ENCODE measurements around the gene SRSF1.
A peak's percentile ranks its signal among the peaks of the same experiment; 100 is the strongest.

Gene SRSF1
- total RNA-seq, result 51.5 to 87.0 (median 61.0) reads per million in 3 donors

GRCh38 chr17:58006924-58007780 lies at the start of gene SRSF1:
Gene SRSF1 (minus strand): TSS chr17:58007246. CDS start chr17:58007137, 109 bp downstream.
- DNase-seq, result peak; percentile 94 to 96 (median 95)
- no peaks in the 10 kb centered on the region for H3K27me3 ChIP-seq (replicated peaks; ENCODE audit: control insufficient read depth, insufficient read depth, low read length, poor library complexity, severe bottlenecking)
- peak within 1 kb of the TSS; percentile 99 for H3K4me3 ChIP-seq (ENCODE audit: insufficient read depth, low read depth, low read length, poor library complexity, severe bottlenecking)
- peaks cover 23% of the 10 kb centered on the region for H3K4me1 ChIP-seq (ENCODE audit: control insufficient read depth, insufficient read depth, low read length, poor library complexity, severe bottlenecking)
- no peaks in the 10 kb centered on the region for H3K9me3 ChIP-seq (ENCODE audit: control insufficient read depth, low read length)
- H3K27ac ChIP-seq (ENCODE audit: insufficient read depth, low read length, poor library complexity, severe bottlenecking), result peak within 1 kb of the TSS; percentile 98
- H3K36me3 ChIP-seq (ENCODE audit: control insufficient read depth, insufficient read depth, low read length), result peaks cover 37% of the 10 kb centered on the region

GRCh38 chr17:58056476-58056875 lies 49.4 kb upstream of the SRSF1 start:
- Histone ChIP-seq H3K36me3 (ENCODE audit: control insufficient read depth, insufficient read depth, low read length) (no peaks in the 10 kb centered on the region), H3K27ac (ENCODE audit: insufficient read depth, low read length, poor library complexity, severe bottlenecking) (no peak overlapping the region), H3K27me3 (replicated peaks; ENCODE audit: control insufficient read depth, insufficient read depth, low read length, poor library complexity, severe bottlenecking) (no peaks in the 10 kb centered on the region), H3K4me3 (ENCODE audit: insufficient read depth, low read depth, low read length, poor library complexity, severe bottlenecking) (no peak overlapping the region), H3K9me3 (ENCODE audit: control insufficient read depth, low read length) (no peaks in the 10 kb centered on the region), H3K4me1 (ENCODE audit: control insufficient read depth, insufficient read depth, low read length, poor library complexity, severe bottlenecking) (no peaks in the 10 kb centered on the region)
- no peak for DNase-seq

GRCh38 chr17:58054641-58055040 lies 47.6 kb upstream of the SRSF1 start:
- no peak for DNase-seq
- Histone ChIP-seq H3K27ac (ENCODE audit: insufficient read depth, low read length, poor library complexity, severe bottlenecking) (no peak overlapping the region), H3K36me3 (ENCODE audit: control insufficient read depth, insufficient read depth, low read length) (no peaks in the 10 kb centered on the region), H3K4me3 (ENCODE audit: insufficient read depth, low read depth, low read length, poor library complexity, severe bottlenecking) (no peak overlapping the region), H3K4me1 (ENCODE audit: control insufficient read depth, insufficient read depth, low read length, poor library complexity, severe bottlenecking) (no peaks in the 10 kb centered on the region), H3K27me3 (replicated peaks; ENCODE audit: control insufficient read depth, insufficient read depth, low read length, poor library complexity, severe bottlenecking) (no peaks in the 10 kb centered on the region), H3K9me3 (ENCODE audit: control insufficient read depth, low read length) (no peaks in the 10 kb centered on the region)

- no peaks in the 10 kb centered on the region for H3K36me3 ChIP-seq (ENCODE audit: control insufficient read depth, insufficient read depth, low read length)
- DNase-seq, result no peak
- H3K4me3 ChIP-seq (ENCODE audit: insufficient read depth, low read depth, low read length, poor library complexity, severe bottlenecking), result no peak overlapping the region
- H3K27ac ChIP-seq (ENCODE audit: insufficient read depth, low read length, poor library complexity, severe bottlenecking), result no peak overlapping the region
- no peaks in the 10 kb centered on the region for H3K4me1 ChIP-seq (ENCODE audit: control insufficient read depth, insufficient read depth, low read length, poor library complexity, severe bottlenecking)
- no peaks in the 10 kb centered on the region for H3K27me3 ChIP-seq (replicated peaks; ENCODE audit: control insufficient read depth, insufficient read depth, low read length, poor library complexity, severe bottlenecking)
- no peaks in the 10 kb centered on the region for H3K9me3 ChIP-seq (ENCODE audit: control insufficient read depth, low read length)
These were observed 46.1 kb upstream of the SRSF1 start for GRCh38 chr17:58052945-58053715.

- Histone ChIP-seq H3K36me3 (ENCODE audit: control insufficient read depth, insufficient read depth, low read length) (no peaks in the 10 kb centered on the region), H3K27ac (ENCODE audit: insufficient read depth, low read length, poor library complexity, severe bottlenecking) (no peak overlapping the region), H3K27me3 (replicated peaks; ENCODE audit: control insufficient read depth, insufficient read depth, low read length, poor library complexity, severe bottlenecking) (no peaks in the 10 kb centered on the region), H3K9me3 (ENCODE audit: control insufficient read depth, low read length) (no peaks in the 10 kb centered on the region), H3K4me1 (ENCODE audit: control insufficient read depth, insufficient read depth, low read length, poor library complexity, severe bottlenecking) (no peaks in the 10 kb centered on the region), H3K4me3 (ENCODE audit: insufficient read depth, low read depth, low read length, poor library complexity, severe bottlenecking) (no peak overlapping the region)
- DNase-seq, result no peak
These were observed 45.4 kb upstream of the SRSF1 start for GRCh38 chr17:58052407-58052806.

- H3K4me3 ChIP-seq (ENCODE audit: insufficient read depth, low read depth, low read length, poor library complexity, severe bottlenecking), result no peak overlapping the region
- H3K36me3 ChIP-seq (ENCODE audit: control insufficient read depth, insufficient read depth, low read length), result no peaks in the 10 kb centered on the region
- H3K4me1 ChIP-seq (ENCODE audit: control insufficient read depth, insufficient read depth, low read length, poor library complexity, severe bottlenecking), result no peaks in the 10 kb centered on the region
- H3K27ac ChIP-seq (ENCODE audit: insufficient read depth, low read length, poor library complexity, severe bottlenecking), result no peak overlapping the region
- H3K9me3 ChIP-seq (ENCODE audit: control insufficient read depth, low read length), result no peaks in the 10 kb centered on the region
- no peaks in the 10 kb centered on the region for H3K27me3 ChIP-seq (replicated peaks; ENCODE audit: control insufficient read depth, insufficient read depth, low read length, poor library complexity, severe bottlenecking)
- DNase-seq, result no peak
These were observed 44.4 kb upstream of the SRSF1 start for GRCh38 chr17:58051468-58051867.

- no peak for DNase-seq
- Histone ChIP-seq H3K27me3 (replicated peaks; ENCODE audit: control insufficient read depth, insufficient read depth, low read length, poor library complexity, severe bottlenecking) (no peaks in the 10 kb centered on the region), H3K4me3 (ENCODE audit: insufficient read depth, low read depth, low read length, poor library complexity, severe bottlenecking) (no peak overlapping the region), H3K36me3 (ENCODE audit: control insufficient read depth, insufficient read depth, low read length) (no peaks in the 10 kb centered on the region), H3K27ac (ENCODE audit: insufficient read depth, low read length, poor library complexity, severe bottlenecking) (no peak overlapping the region), H3K4me1 (ENCODE audit: control insufficient read depth, insufficient read depth, low read length, poor library complexity, severe bottlenecking) (no peaks in the 10 kb centered on the region), H3K9me3 (ENCODE audit: control insufficient read depth, low read length) (no peaks in the 10 kb centered on the region)
These were observed 43.9 kb upstream of the SRSF1 start for GRCh38 chr17:58050966-58051365.

- H3K27me3 ChIP-seq (replicated peaks; ENCODE audit: control insufficient read depth, insufficient read depth, low read length, poor library complexity, severe bottlenecking), result no peaks in the 10 kb centered on the region
- no peak for DNase-seq
- H3K4me3 ChIP-seq (ENCODE audit: insufficient read depth, low read depth, low read length, poor library complexity, severe bottlenecking), result no peak overlapping the region
These were observed 42.5 kb upstream of the SRSF1 start for GRCh38 chr17:58049533-58049932.

GRCh38 chr17:58047376-58048150 lies 40.5 kb upstream of the SRSF1 start:
- no peaks in the 10 kb centered on the region for H3K4me1 ChIP-seq (ENCODE audit: control insufficient read depth, insufficient read depth, low read length, poor library complexity, severe bottlenecking)
- no peak overlapping the region for H3K4me3 ChIP-seq (ENCODE audit: insufficient read depth, low read depth, low read length, poor library complexity, severe bottlenecking)
- H3K36me3 ChIP-seq (ENCODE audit: control insufficient read depth, insufficient read depth, low read length), result no peaks in the 10 kb centered on the region
- DNase-seq, result no peak
- no peaks in the 10 kb centered on the region for H3K27me3 ChIP-seq (replicated peaks; ENCODE audit: control insufficient read depth, insufficient read depth, low read length, poor library complexity, severe bottlenecking)
- H3K27ac ChIP-seq (ENCODE audit: insufficient read depth, low read length, poor library complexity, severe bottlenecking), result no peak overlapping the region
- H3K9me3 ChIP-seq (ENCODE audit: control insufficient read depth, low read length), result no peaks in the 10 kb centered on the region

More at GRCh38 chr17:58049533-58049932, 42.5 kb upstream of the SRSF1 start:
- no peaks in the 10 kb centered on the region for H3K4me1 ChIP-seq (ENCODE audit: control insufficient read depth, insufficient read depth, low read length, poor library complexity, severe bottlenecking)
- no peaks in the 10 kb centered on the region for H3K36me3 ChIP-seq (ENCODE audit: control insufficient read depth, insufficient read depth, low read length)
- no peaks in the 10 kb centered on the region for H3K9me3 ChIP-seq (ENCODE audit: control insufficient read depth, low read length)
- H3K27ac ChIP-seq (ENCODE audit: insufficient read depth, low read length, poor library complexity, severe bottlenecking), result no peak overlapping the region
